Measurements from ENCODE around the gene CARMIL3.

Gene CARMIL3

DNA sequence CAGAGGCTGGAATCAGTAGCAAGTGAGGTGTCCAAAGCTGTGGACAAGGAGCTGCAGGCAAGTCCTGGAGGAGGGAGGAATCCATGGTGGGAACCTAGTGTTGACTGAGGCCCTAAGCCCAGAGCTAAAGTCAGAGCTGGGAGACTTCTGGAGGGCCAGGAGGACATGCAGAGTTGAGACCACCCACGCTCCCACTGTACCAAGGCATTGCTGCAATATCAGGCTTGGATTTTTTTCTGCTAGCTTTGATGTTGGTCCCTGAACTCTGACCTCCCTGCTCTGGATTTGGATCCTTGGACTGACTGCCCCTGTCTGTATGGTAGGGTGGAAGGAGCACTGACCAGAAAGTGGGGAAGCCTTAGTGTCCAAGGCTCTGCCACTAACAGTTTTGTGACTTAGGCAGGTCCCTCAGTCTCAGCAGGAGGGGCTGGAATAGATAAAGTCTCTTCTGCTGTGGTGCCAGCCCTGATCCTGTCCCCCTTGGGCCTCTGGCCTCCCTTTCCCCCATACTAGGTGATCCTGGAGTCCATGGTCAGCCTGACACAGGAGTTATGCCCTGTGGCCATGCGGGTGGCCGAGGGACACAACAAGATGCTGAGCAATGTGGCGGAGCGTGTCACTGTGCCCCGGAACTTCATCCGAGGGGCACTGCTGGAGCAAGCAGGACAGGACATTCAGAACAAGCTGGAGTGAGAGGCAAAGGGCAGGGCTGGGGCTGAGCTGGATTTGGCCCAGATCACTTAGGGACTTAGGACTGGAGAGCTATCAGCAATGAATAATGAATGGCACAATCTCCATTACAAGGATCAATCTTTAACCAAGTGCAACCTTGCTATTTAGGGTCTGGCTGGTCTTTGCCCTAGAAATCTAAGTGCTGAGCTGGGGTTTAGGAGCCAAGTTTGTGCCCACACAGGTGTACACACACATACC is 9.4 kb downstream of the CARMIL3 start:
- DNase-seq (ENCODE audit: low read depth, low spot score) = no peak

DNA sequence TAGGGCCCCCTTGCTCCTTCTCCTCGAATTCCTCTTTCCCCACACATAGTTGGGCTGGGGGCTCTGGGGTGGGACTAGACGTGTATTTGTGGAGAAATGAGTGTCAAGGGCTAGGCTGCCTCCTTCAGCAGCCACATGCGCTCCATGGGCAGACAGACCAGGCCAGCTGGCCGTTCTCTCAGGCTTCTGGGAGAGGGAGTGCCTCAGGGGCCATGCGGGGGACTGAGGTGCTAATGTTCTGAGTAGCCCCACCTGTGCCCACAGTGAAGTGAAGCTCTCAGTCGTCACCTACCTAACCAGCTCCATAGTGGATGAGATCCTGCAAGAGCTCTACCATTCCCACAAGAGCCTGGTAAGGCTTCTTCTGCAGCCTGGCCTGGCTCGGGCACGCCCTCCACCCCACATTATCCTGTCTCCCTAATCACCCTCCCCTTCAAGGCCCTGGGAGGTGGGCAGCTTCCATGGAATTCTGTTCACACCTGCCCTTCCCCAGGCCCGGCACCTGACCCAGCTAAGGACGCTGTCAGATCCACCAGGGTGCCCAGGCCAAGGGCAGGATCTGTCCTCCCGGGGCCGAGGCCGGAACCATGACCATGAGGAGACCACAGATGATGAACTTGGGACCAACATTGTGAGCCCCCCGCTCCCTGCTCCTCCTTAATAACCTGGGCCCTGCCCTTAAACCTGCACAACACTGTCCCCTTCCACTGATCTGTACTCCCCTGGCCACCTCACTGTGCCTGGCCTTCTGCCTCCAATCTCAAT is 10.6 kb downstream of the CARMIL3 start:
- no peak for DNase-seq (ENCODE audit: low read depth, low spot score)

- DNase-seq (ENCODE audit: low read depth, low spot score) = no peak
Observed at GRCh38 chr14:24063263-24063836, 11.5 kb downstream of the CARMIL3 start.

- DNase-seq (ENCODE audit: low read depth, low spot score) = no peak
Observed at GRCh38 chr14:24064091-24064795, 12.4 kb downstream of the CARMIL3 start.

DNA sequence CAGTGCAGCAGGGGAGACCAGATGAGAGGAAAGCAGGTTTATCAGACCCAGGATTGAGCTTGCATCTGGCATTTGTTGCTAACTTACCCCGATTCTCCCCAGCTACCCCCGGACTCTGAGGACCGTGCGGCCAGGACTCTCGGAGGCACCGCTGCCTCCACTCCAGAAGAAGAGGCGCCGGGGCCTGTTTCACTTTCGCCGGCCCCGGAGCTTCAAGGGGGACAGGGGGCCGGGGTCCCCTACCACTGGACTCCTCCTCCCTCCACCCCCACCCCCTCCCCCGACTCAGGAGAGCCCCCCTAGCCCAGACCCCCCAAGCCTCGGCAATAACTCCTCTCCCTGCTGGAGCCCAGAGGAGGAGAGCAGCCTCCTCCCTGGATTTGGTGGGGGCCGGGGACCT is 13.0 kb downstream of the CARMIL3 start:
- DNase-seq (ENCODE audit: low read depth, low spot score) = no peak

- no peak for DNase-seq (ENCODE audit: low read depth, low spot score)
Observed at GRCh38 chr14:24065408-24065807, 13.6 kb downstream of the CARMIL3 start.

GRCh38 chr14:24066496-24067132 is 14.8 kb downstream of the CARMIL3 start:
- no peak for DNase-seq (ENCODE audit: low read depth, low spot score)

DNA sequence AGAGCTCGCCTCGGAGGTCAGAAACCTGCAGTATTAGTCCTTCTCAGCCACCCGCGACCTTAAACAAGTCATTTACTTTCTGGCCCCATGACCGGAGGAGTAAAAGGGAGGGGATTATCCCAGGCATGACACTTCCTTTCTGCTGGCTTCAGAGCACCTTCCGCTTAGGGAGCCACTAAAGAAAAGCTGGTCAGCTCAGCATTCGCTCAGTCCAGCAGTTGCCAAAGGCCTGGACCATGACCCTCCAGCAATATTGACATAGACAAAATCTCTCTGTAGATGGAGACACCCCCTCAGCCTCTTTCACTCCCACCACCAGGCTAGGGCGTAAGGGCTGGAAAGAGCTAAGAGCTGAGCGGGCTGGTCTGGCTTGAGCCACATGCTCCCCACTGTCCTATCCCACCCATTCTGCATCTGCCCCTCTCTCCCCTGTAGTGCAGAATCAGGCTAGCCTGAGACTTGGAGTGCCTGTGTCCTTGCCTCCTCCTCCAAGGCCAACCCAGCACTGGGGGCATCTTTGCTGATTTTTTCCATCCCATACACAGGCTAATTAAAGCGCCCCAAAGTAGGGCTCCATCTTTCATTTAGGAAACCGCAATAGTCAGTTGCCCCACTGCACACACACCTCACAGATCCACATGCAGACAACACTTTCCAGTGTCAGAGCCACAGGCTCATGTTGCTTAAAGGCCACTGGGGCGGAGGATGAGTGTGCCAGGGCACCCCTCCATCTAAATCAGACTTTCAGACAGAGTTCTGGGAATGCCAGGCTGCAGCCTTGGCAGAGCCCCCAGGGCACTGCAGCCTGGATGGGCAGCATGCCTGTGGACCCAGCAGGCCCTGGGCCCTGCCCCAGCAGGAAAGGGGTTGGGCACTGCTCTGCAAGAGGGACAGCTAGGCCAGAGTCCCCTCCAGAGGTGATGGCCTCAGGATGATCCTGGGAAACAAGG is 15.6 kb downstream of the CARMIL3 start:
- DNase-seq (ENCODE audit: low read depth, low spot score) = no peak

GRCh38 chr14:24068711-24069410 is 17.1 kb downstream of the CARMIL3 start:
- DNase-seq (ENCODE audit: low read depth, low spot score) = no peak

DNA sequence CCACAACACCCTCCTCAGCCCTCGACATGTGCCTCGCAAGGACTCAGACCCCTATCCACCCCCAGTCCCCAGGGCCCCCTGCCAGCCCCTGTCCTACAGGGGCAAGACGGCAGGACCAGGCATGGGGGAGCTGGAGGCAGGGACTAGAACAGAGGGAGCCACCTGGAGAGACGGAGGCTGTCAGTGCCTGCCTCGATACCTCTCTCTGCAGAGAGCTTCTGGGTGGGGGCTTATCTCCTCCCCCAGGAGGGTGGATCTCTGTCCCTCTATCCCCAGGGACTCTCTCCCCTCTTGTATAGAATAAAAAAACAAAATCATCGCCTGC is 17.6 kb downstream of the CARMIL3 start:
- no peak for DNase-seq (ENCODE audit: low read depth, low spot score)

DNA sequence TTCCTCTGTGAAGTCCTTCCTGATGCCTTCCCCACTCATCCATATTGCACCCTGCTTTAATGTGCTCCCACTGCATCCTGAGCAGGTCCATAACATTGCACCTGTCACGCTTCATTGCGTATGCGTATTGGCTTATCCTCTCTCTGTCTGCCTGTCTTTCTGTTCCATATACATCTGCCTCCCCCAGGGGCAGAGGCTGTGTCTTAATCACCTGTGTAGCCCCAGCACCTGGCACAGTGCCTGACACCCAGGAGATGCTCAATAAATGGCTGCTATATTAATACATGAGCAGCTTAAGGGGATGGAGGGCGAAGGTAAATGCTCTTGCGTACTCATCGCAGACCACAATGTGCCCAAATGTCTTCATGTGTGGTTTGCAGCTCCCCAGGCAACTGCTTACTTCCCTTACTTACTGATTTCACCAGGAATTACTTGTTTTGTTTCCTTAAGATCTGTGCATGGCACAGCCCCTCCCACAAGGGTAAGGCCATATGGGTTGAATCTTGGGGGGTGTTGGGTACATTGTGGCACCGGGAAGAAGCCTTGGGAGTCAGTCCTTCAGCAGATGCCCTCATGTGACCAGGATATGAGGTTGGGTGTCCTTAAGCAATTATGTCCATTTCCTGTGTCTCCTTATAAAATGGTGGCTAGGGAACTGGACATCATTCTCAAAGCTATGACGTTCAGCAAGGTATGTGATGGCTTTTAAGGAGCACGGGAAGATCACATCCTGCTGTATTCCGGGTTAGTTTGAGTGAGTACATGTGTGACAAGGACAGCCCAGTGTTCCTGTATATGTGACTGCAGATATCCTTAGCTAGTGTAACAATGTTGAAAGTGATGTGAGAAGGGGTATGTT is 18.7 kb downstream of the CARMIL3 start:
- no peak for DNase-seq (ENCODE audit: low read depth, low spot score)

- DNase-seq (ENCODE audit: low read depth, low spot score) = no peak
Observed at GRCh38 chr14:24071144-24071697, 19.4 kb downstream of the CARMIL3 start, which contains the start of gene CPNE6. Gene CPNE6, plus strand, starts transcription at chr14:24071562. Its CDS starts 1,375 bp downstream, at chr14:24072937.

GRCh38 chr14:24071836-24072430 is 20.1 kb downstream of the CARMIL3 start:
- DNase-seq (ENCODE audit: low read depth, low spot score) = no peak

DNA sequence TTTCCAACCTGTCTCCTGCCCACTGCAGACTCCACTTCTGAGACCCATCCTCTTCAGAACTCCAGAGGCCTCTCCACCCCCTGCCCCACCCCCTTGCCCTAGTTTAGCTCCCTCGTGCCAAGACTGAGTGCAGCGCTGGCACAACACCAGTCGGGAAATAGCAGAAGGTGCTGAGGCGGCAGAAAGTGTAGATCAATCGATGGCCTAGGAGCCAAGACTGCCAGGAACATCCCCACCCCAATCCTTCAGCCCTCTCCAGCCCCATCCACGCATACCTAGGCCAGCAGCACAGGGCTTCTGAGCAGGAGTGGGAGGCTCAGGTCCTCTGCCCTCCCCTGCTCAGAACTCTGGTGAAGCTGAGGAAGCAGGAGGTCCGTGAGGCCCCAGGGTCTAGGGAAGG is 20.6 kb downstream of the CARMIL3 start:
- no peak for DNase-seq (ENCODE audit: low read depth, low spot score)

DNA sequence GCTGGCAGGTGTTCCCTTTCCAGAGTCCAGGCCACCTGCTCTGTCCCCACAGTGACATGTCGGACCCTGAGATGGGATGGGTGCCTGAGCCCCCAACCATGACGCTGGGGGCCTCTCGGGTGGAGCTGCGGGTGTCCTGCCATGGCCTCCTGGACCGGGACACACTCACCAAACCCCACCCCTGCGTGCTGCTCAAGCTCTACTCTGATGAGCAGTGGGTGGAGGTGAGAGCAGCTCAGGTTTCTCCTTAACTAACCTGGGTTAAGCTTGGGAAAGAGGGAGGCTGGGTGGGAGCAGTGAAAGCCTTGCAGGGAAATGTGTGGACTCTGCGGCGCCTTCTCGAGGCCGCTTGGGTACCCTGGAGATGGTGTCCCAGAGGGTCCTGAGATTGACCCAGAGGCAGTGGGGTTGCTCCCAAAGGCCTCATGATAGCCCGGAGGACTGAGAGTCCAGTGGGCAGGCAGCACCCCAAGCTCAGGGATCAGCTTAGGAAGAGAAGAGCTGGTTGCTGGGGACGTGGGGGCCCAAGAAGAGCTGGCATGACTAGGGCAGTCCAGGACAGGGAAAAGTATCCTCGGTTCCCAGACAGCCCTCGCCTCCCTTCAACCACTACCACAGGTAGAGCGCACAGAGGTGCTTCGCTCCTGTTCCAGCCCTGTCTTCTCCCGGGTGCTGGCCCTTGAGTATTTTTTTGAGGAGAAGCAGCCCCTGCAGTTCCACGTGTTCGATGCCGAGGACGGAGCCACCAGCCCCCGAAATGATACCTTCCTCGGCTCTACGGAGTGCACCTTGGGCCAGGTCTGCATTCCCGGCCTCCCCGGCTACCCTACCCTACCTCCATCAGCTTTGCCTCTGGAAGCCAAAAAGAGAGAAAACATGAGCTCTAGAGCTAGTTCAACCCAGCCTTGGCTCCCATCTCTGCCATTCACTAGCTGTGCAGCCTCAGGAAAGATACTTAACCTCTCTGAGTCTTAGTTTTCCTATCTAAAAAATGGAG is 21.4 kb downstream of the CARMIL3 start:
- no peak for DNase-seq (ENCODE audit: low read depth, low spot score)

GRCh38 chr14:24074625-24075484 is 23.0 kb downstream of the CARMIL3 start:
- no peak for DNase-seq (ENCODE audit: low read depth, low spot score)

All from ELF-1 (cell line).